Stimulated activated CD8-positive, alpha-beta memory T cell treated with anti-CD3 and anti-CD28 coated beads, Interleukin-15, amount 100 ng/mL, for 1 hour (primary cell): ENCODE data around the gene MYL6B.
"Not testable (repeated sequence)": the region's sequence is repeated elsewhere in the genome, so short reads cannot be mapped to it uniquely, and the experiment has no call there.

ENCODE experiments used
- DNase-seq: peaks from one replicate; pipeline ENCODE4 v3.0.0-alpha.2; 2020; ENCODE audit warnings: low read depth

MYL6B gene

DNA sequence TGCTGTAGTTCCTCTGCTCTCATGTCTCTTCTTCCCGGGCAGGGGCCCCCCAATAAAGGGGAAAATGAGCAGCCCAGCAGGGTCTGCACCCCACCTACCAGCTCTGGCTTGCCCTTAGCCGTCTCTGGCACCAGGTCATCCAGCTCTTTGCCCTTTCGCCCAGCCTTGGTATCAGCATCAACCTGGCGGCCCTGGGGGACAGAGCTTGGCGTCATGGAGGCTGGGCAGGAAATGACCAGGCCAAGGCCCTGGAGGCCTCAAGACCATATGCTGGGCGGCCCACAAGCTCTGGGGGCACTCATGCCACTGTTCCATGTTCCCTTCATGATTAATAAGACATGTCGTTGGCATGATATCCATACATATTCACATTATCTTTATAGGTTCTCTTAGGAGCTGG lies 20.5 kb downstream of the MYL6B start:
- no peak for DNase-seq

DNA sequence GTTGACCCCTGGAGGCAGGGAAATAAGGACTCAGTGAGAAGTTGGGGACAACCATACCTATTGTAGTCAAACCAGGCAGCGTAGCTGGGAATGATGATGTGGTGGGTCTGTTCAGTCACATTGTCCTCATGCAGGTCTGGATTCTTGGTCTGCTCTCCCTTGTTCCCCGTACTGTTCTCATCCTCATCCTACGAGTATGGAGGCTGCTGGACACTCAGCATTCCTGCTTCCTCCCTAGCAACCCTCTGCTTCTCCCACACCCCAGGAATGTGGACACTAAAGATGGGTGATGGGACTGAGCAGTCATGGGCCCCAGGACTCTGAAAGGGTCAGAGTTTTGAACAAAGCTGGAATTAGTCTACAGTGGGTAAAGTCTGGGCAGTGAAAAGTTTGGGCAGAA lies 26.0 kb downstream of the MYL6B start:
- DNase-seq: no peak

DNA sequence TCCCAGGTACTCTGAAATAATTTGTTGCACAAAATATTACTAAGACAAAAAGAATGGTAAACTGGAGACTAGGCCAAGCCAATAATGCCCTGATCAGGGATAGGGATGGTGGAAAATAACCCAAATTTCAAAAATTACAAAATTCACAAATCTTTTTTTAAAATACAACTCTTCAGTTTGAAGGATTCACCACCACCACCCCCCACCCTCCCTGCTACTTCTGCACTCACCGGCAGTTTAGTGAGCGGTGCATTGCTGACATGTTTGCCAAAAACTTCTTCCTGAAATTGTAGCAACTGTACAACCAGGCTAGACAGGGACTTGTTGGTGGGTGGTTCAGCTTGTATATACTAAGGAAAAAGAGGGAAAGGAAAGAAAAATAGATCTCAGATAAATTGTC lies 34.6 kb downstream of the MYL6B start:
- DNase-seq: no peak

DNA sequence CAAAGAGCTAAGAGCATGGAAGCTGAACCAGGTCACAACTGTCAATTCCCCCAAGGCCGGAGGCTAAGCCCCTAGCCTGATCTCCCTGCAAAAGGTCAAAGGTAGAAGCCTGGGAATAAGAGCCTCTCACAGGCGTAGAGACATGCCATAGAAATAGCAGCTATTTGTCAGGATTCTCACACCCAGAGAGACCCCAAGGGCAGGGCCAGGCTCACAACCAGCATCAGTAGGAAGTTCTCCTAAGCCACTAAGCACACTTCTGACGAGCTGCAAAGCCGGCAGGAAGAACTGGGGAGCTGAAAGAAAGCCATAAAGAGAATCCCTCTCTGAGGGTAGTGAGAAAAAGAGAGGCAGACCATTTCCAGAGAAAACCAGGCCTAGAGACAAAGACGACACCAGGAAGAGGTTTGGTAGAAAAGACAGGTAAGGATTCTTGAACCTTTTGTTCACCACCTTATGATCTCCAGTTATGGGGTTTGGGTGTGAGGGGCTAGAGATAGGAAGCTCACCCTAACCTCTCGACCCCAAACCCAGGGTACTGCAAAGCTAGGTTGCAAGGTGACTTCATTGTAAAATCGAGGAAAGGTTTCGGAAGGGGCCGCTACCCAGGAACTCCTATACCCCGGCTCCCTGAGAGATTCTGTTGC lies 35.9 kb downstream of the MYL6B start:
- DNase-seq: no peak

DNA sequence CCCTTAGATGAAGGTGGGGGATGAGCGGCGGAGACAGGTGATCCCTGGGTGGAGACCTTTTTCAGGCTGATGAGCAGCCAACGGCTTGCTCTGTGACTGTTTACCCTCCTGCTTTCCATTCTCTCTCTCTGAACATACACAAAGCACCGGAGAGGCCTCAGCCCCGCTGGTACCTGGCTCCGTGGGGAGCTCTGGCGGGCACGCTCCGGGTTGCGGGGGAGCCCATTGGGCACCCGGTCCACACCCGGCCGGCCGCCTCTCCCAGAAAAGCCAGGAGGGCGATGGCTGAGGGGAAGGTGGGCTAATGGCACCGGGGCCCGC lies 36.4 kb downstream of the MYL6B start:
- DNase-seq: no peak

DNA sequence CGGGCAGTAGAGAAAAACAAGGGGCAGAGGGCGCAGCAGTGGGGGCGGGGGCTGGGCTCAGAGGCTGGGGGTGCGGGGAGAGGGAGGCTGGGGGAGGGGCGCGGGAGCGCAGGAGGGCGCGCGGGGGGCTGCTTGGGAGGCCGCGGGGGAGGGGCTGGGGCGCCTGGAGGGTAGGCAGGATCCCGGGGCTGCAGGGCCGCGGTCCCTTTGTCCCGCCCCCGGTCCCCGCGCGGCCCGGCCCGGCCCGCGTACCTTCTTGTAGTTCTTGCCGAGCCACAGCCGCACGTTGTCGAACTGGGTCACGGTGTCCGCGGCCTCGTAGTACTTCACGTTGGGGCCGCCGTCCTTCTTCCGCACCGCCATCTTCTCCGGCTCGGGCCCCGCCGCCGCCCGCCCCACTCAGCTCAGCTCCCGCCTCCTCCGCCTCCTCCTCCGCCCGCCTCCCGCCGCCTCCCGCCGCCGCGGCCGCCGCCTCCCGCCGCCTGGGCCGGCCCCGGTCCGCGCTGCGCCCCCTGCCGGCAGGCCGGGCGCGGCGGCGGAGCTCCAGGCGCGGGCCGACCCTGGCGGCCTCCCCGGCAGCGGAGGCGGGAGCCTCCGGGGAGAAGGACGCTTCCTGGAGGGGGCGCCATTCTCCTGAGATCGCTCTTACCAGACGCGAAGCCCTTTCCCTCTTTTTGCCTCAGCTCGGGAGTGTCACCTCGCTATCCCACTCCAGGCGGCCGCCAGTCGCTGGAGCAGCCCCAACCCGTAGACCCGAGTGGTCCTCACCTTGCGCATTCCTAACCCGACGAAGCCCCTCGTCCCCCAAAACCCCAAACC lies 36.9 kb downstream of the MYL6B start, which contains the start of gene SMARCC2:
Gene SMARCC2 (minus strand): TSS at position 385 of the 819 bp plus-strand sequence. CDS start 22 bp downstream, at position 363.
- DNase-seq: peak; percentile 66

DNA sequence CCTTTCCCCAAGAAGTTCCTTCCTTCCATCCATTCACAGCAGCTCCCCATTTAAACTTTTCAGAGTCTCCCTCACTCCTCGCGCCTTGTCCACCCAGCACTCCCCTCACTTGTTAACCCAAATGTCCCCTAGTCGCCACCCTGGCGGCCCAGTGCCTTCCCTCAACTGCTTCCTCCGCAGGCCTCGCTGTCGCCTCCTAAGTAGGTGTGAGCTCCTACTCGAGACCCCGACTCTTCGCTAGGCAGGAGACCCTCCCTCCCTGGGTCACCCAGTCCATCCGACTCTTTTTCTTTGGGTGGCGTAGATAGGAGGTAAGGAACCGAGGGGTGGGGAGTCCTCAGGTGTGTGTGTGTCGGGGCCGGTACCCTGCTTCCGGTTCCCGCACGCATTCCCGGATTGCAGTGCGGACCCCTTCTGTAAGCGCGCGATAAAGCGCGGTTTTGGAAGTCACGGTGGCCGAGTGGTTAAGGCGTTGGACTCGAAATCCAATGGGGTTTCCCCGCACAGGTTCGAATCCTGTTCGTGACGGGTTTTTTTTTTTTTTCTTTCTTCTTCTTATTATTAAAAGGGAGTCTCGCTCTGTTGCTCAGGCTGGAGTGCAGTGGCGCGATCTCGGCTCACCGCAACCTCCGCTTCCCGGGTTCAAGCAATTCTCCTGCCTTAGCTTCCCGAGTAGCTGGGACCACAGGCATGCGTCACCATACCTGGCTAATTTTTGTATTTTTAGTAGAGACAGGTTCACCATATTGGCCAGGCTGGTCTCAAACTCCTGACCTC lies 37.7 kb downstream of the MYL6B start:
- peak; percentile 46 for DNase-seq

DNA sequence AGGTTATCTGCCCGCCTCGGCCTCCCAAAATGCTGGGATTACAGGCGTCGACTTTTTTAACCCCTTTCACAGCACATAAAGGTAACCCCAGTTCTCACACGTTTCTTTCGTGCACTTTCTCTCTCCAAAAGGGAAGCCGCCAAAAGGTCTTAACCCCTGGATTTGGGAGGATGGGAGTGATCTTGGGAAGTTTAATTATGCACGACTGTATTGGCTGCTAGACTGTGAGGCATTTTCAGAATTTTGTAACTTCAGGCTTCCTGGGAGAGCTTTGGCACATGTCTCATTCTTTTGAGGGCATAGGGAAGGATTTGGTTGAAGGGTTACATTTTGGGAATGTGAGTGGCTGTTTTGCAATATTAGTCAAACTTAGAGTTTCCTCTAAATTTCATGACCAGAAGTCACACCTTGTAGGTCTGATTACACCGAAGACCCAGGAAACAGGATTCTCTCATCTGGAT lies 38.3 kb downstream of the MYL6B start:
- DNase-seq: no peak

DNA sequence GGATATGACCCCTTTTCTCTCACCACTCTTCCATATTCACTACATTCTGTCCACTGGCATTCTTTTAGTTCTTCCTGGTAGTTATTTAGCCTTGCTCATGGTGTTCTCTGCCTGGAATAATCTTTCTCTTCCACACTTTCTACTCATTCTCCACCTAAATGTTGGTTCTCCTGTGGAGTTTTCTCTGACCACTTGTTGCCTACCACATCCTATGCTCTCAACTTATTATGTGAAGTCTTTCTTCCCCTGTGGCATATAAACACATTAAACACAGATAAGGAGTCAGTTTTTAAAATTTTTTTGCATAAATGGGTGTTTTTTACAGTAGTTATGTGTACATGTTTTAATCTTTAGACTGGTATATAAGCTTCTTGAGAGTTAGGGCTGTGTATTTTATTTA lies 40.2 kb downstream of the MYL6B start:
- DNase-seq: no peak

DNA sequence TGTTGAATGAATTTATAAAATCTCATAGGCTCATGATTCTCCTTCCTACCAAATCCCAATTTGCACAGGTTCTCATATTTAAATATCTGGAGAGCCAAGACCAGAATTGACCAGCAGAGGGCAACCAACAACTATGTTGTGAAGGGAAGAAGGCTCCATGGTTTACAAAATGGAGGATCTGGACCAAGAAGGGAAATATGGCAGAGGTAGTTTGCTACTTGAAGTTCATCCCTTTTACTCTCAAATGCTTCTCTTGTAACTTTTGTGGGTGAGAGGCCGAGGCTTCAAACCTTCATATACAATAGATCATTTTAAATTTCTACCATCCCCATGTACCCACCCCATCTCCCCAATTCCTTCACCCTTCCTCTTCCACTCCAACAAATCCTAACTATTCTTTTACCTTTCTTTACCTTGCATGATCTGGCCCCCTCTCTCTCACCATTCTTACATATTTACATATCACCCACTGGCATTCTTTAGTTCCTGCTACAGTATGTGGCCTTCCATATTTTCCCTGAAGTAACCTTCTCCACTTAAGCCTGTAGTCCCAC lies 40.7 kb downstream of the MYL6B start:
- peak; percentile 62 for DNase-seq

DNA sequence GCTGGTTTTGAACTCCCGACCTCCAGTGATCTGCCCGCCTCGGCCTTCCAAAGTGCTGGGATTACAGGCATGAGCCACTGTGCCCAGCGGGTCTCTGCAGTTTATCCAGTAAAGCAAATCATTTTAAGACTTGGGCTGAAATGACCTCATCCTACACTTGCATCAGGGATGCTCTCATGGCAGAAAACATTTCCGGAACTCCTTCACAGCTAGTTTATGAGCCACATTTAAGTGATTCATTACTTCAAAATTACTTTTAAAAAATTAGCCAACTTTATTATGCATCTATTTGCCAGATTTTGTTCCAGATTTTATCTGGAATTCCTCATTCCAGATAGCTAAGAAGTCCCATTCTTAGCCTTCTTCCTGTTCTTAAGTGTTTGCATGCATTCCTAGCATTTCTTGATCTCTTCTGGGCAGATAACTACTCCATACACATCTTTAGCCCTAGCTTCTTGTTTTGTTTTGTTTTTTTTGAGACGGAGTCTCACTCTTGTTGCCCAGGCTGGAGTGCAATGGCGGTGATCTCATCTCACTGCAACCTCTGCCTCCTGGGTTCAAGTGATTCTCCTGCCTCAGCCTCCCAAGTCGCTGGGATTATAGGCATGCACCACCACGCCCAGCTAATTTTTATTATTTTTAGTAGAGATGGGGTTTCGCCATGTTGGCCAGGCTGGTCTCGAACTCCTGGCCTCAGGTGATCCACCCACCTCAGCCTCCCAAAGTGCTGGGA lies 44.6 kb downstream of the MYL6B start:
- DNase-seq: not testable (repeated sequence)

DNA sequence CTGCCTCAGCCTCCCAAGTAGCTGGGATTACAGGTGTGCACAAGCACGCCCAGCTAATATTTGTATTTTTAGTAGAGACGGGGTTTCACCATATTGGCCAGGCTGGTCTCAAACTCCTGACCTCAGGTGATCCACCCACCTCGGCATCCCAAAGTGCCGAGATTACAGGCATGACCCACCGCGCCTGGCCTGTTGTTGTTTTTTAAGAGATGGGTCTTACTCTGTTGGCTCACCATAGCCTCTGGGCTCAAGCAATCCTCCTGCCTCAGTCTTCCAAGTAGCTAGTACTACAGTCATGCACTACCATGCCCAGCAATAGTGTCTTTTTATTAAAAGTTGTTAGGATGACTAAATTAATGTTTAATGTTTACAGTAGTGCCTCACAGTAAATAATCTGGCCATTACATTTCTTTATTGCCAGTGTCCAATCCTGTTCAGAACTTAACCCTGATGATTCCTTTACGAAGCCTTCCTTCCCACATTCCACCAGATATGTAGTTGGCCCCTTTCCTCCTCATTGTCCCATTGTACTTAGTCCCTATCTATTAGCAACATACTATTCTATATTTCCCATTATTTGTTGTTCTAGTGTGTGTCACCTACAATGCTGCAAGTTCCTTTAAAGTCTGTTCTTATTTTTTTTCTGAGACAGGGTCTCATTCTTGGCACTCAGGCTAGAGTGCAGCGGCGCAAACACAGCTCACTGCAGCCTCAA lies 45.7 kb downstream of the MYL6B start:
- DNase-seq: no peak

DNA sequence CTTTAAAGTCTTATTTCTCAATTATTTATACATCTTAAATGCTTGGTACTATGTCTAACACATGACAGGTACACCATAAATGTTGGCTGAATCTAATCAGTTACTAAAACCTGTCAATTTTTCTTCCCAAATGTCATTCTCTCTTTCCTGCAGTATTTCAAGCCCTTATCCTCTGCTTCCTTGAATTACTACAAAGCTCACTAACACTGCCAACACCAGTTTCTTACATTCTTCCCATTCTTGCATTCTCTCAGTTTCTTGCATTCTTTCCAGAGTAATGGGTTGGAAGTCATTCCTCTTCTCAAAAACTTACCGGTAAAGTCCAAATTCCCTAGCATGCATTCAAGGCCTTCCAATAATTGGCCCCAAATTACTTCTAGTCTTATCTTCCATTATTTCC lies 46.4 kb downstream of the MYL6B start:
- no peak for DNase-seq

DNA sequence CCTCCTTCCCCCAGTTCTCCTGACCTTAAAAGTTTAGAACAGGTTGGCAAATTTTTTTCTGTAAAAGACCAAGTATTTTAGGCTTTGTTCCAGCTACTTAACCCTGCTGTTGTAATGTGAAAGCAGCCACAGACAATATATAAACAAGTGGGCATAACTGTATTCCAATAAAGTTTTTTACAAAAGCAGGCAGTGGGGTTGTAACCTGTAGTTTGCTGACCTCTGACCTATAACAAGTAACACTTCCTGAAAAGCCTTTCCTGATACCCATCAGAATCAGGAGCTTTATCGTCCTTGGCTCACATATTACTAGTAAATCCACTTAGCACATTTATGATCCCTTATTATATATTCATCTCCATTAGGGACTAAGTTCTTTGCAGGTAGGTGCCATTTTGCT lies 50.0 kb downstream of the MYL6B start:
- no peak for DNase-seq

DNA sequence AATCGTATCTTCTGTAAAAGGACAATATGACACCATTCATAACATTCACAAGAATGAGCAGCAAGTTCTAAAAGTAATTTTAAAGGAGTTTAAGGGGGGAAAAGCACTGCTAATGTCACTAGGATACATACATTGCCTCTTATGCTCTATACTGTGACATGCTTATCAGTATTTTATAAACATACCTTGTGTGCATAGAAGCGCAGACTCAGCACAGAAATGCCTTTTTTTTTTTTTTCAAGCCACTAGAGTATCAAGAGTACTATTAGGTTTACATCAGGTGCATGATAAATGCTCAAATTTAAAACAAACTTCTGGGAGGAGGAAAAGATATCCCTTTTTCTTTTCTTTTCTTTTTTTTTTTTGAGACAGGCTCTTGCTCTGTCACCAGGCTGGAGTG lies 50.5 kb downstream of the MYL6B start:
- DNase-seq: no peak

DNA sequence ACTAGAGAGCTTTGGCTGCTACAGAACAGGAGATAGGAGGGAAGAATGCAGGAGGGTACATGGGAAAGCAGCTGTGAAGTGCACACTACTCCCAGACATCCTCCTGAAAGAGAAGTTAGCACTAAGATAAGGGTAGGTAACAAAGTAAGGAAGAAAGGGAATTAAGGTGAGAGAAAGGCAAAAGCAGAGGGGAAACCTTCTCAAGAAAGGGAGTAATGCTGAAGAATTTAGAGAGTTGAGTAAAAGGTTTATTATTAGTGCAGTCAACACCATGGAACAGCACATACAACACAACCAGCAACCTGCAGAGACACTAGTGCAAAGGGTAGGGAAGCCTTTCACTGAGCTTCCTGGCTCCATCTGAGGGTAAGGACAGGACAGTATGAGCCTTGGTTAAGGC lies 51.9 kb downstream of the MYL6B start:
- no peak for DNase-seq

DNA sequence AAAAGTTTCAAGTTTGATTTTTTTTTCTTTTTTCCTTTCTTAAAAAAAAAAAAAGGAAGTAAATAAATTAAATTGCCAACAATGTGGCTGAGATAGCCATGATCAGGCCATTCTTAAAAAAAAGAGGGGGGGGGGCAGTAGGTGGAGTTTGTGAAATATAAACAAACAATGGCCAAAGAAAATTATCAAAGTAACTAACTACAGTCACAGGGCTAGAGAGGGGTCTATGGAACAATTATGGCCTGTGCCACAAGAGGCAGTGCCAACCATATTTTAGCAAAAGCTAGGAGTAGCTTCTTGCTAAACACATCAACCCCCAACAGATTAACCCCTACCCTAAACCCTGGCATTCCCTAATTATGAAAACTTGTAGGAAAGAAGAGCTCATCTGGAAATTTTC lies 53.1 kb downstream of the MYL6B start:
- no peak for DNase-seq

DNA sequence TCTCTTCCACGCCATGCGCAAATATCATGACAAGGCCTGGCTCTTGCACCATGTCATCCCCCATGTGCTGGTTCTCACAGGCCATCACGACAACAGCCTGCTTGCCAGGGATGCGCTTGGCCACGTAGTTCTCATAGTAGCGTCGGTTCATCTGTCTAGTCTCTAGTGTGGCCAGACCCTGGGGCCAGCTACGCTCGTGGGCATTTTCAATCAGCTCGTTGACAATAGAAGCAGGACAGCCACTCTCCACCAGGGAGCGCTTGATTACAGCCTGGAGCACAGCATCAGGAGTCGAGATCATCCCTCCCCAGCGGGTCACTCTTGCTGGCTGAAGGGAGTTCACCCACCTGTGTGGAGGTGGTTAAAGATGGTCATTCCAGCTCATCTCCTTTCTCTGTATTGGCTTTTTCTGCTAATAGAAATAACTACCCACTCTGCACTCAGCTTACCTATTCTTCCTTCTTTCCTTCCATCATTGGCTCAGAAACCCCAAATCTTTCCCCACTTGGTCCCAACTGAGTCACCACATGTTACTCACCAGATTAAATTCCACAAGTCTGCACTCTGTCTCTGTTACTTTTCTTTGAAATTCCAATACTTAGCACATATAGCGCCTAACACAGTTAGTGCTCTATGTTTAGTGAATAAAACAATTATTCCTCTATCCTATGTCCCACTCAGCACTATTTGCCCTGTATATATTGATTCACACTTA lies 54.2 kb downstream of the MYL6B start:
- no peak for DNase-seq
